HepG2 (cell line): ENCODE results near the gene PLEKHH3. TPM values are rescaled to one million over a fixed set of nuclear protein-coding genes. Genes with fewer than 3 reads are reported as not detected.

ENCODE experiments used
- ATF4 ChIP-seq, 2 experiments: fragments of 450-650 bp in 1 of 2; sonication (generic) in 1 of 2; formaldehyde crosslinking; IDR thresholded peaks; 2 replicates each; pipeline versions ENCODE4 v1.5.0 to v1.8.0; 2020 to 2022; ENCODE audit warnings: mild to moderate bottlenecking in 1 of 2, missing genetic modification reagents in 1 of 2
- CEBPB ChIP-seq: IDR thresholded peaks from 2 replicates; pipeline ENCODE4 v1.6.1; 2011; ENCODE audit warnings: low read depth, low read length, improper control_type of control experiment, borderline replicate concordance
- ELK4 ChIP-seq: sonication (generic); formaldehyde crosslinking; IDR thresholded peaks from 2 replicates; pipeline ENCODE4 v1.9.0; 2021; ENCODE audit warnings: missing genetic modification reagents, borderline replicate concordance
- GABPA ChIP-seq, 2 experiments: IDR thresholded peaks; 2 replicates each; pipeline ENCODE4 v1.6.1; 2011 to 2016; ENCODE audit warnings: low read depth in 2 of 2, low read length in 1 of 2, missing biosample characterization in 1 of 2, missing genetic modification characterization in 1 of 2
- JUNB ChIP-seq: sonication (generic); formaldehyde crosslinking; IDR thresholded peaks from 2 replicates; pipeline ENCODE4 v1.8.0; 2022; ENCODE audit warnings: missing genetic modification reagents, mild to moderate bottlenecking, borderline replicate concordance
- MATR3 ChIP-seq: sonication (generic); formaldehyde crosslinking; IDR thresholded peaks from 2 replicates; pipeline ENCODE4 v1.4.0; 2020; ENCODE audit warnings: missing genetic modification reagents
- MBNL3 ChIP-seq: fragments of 250-450 bp; sonication (Bioruptor Pico); conservative IDR thresholded peaks from 2 replicates; pipeline ENCODE4 v1.8.0; 2022; ENCODE audit warnings: mild to moderate bottlenecking, inconsistent platforms
- NFKBIZ ChIP-seq: IDR thresholded peaks from 2 replicates; pipeline ENCODE4 v1.6.1; 2018; ENCODE audit warnings: missing genetic modification reagents, missing compliant biosample characterization
- RERE ChIP-seq: IDR thresholded peaks from 2 replicates; pipeline ENCODE4 v1.6.1; 2016; ENCODE audit warnings: low read depth, missing genetic modification reagents, missing compliant biosample characterization
- SRSF9 ChIP-seq: fragments of 200-400 bp; formaldehyde crosslinking; IDR thresholded peaks from 2 replicates; pipeline ENCODE4 v1.6.1; 2018; ENCODE audit warnings: borderline replicate concordance, mild to moderate bottlenecking, low read depth, low read length; ENCODE audit not compliant: insufficient read depth, poor library complexity, severe bottlenecking
- USF2 ChIP-seq, 2 experiments: sonication (generic) in 1 of 2; formaldehyde crosslinking in 1 of 2; IDR thresholded peaks; 2 replicates each; pipeline versions ENCODE4 v1.5.1 to v1.6.1; 2011 to 2020; ENCODE audit warnings: borderline replicate concordance in 1 of 2, low read depth in 1 of 2, low read length in 1 of 2, mild to moderate bottlenecking in 1 of 2, missing genetic modification reagents in 1 of 2, moderate library complexity in 1 of 2
- ZBTB10 ChIP-seq: sonication (generic); formaldehyde crosslinking; IDR thresholded peaks from 2 replicates; pipeline ENCODE4 v1.4.0; 2020; ENCODE audit warnings: missing genetic modification reagents, borderline replicate concordance
- ZNF136 ChIP-seq: sonication (generic); formaldehyde crosslinking; IDR thresholded peaks from 2 replicates; pipeline ENCODE4 v1.8.1; 2022; ENCODE audit warnings: low read depth, mild to moderate bottlenecking, moderate library complexity, missing genetic modification reagents
- ZNF709 ChIP-seq: sonication (generic); formaldehyde crosslinking; IDR thresholded peaks from 2 replicates; pipeline ENCODE4 v1.5.0; 2020; ENCODE audit warnings: mild to moderate bottlenecking, missing genetic modification reagents
- ZSCAN25 ChIP-seq: sonication (generic); formaldehyde crosslinking; IDR thresholded peaks from 2 replicates; pipeline ENCODE4 v1.8.0; 2022; ENCODE audit warnings: mild to moderate bottlenecking, missing genetic modification reagents
- polyA plus RNA-seq, 8 experiments: library from polyadenylated mRNA; depleted of rRNA in 3 of 8; stranded (reverse) in 7 of 8; unstranded in 1 of 8; fragments of >200 nt; fragmentation: Illumina TruSeq in 4 of 8; extraction: Trizol in 4 of 8; gene quantifications; 2 replicates each; pipeline versions ENCODE4 v1.2.1 to v1.2.3, GENCODE V29; 2011 to 2016; ENCODE audit warnings: low read depth in 4 of 8, missing spikeins in 1 of 8, mixed read lengths in 1 of 8; ENCODE audit not compliant: insufficient read depth in 1 of 8
- total RNA-seq, 5 experiments: library from RNA; depleted of rRNA; stranded (reverse); fragments of >200 nt; fragmentation: Illumina TruSeq; extraction: Trizol; gene quantifications; 2 replicates each; pipeline ENCODE4 v1.2.3, GENCODE V29; 2016; ENCODE audit warnings: low read depth in 1 of 5

Gene PLEKHH3
- total and polyA plus RNA-seq, 2 of the 13 experiments (the other 11 are each of a cell fraction or from before 2014, with no cell fraction given): 6.0 to 19.9 TPM

- no peak for TF ChIP-seq MATR3 (CRISPR knock-in tag)
- TF ChIP-seq RERE: no peak
- no peak for TF ChIP-seq USF2 (IDR thresholded peaks at IDR 0.05; ENCODE audit: low read depth, low read length)
- no peak for TF ChIP-seq USF2 (CRISPR knock-in tag; IDR thresholded peaks at IDR 0.05; ENCODE audit: borderline replicate concordance)
- TF ChIP-seq CEBPB: no peak
- TF ChIP-seq ATF4 (CRISPR knock-in tag; IDR thresholded peaks at IDR 0.05): no peak
- TF ChIP-seq ZNF136: no peak
- no peak; the same call in 1 of the 2 replicates for TF ChIP-seq ZNF709 (CRISPR knock-in tag)
- peak; percentile 97 for TF ChIP-seq ZSCAN25 (CRISPR knock-in tag)
- TF ChIP-seq JUNB (CRISPR knock-in tag): no peak
- TF ChIP-seq ELK4: no peak
- TF ChIP-seq GABPA (IDR thresholded peaks at IDR 0.05; ENCODE audit: low read depth, low read length): no peak
- TF ChIP-seq GABPA (CRISPR knock-in tag; IDR thresholded peaks at IDR 0.05; ENCODE audit: low read depth): no peak
- no peak for TF ChIP-seq MBNL3 (CRISPR knock-in tag)
- no peak for TF ChIP-seq SRSF9
- TF ChIP-seq ZBTB10 (CRISPR knock-in tag): no peak
- no peak for TF ChIP-seq NFKBIZ
Observed at GRCh38 chr17:42682722-42683403, 6.1 kb upstream of the PLEKHH3 start (continued).
